A549 (cell line): ENCODE measurements around the gene CYP1A2.

Experiments
- MYC ChIP-seq: IDR thresholded peaks from 2 replicates; pipeline ENCODE4 v1.6.1; 2012; ENCODE audit warnings: mild to moderate bottlenecking, inconsistent platforms, low read length, improper control_type of control experiment, borderline replicate concordance
- POLR2A ChIP-seq: IDR thresholded peaks from 2 replicates; pipeline ENCODE4 v1.6.1; 2012; ENCODE audit warnings: mild to moderate bottlenecking, low read length
- USF2 ChIP-seq: fragments of 450-650 bp; IDR thresholded peaks from 2 replicates; pipeline ENCODE4 v1.6.1; 2014; ENCODE audit warnings: antibody characterized with exemption

GRCh38 chr15:74742422-74742821 is 6.2 kb upstream of the CYP1A2 start:
- TF ChIP-seq MYC (no peak), POLR2A (no peak), USF2 (no peak)
